Right hindlimb (tissue), 1 donor: ENCODE data around the gene GAPT.

Experiments
- DNase-seq: peaks from one replicate; pipeline ENCODE4 v3.0.0-alpha.2; 2018

GAPT gene

GRCh38 chr5:58462154-58462553 is 29.1 kb upstream of the GAPT start:
- DNase-seq = no peak

- DNase-seq = no peak
These were observed 28.5 kb upstream of the GAPT start for GRCh38 chr5:58462623-58463230.

DNA sequence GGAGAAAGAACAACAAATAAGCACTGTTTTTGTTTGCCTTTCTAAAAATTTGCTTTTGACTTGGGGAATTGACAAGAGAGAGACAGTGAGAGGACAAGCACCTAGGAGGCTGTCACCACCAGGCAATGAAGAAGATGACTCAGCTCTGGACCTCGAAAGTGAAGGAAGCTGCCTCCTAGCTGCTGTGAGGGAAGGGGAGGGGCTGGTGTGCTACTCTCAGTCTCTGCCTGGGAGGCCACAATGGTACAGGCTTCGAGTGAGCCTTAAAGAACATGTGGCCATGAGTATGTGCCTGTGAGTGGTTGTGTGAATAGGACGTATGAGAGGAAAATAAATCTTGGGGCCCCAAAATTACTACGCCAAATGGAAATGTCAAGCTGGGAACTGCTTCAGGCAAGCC is 24.3 kb upstream of the GAPT start:
- no peak for DNase-seq

DNA sequence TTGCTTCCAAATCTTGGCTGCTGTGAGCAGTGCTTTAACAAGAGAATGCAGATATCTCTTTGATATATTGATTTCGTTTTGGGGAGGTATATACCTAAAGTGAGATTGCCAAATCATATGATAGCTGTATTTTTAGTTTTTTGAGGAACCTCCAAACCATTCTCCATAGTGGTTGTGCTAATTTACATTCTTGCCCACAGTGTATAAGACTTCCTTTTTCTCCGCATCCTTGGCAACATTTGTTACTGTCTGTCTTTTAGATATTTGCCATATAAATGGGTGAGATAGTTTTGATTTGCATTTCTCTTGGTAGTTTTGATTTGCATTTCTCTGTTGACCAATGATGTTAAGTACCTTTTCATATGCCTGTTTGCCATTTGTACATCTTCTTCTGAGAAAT is 21.3 kb upstream of the GAPT start:
- DNase-seq = no peak

- no peak for DNase-seq
These were observed 15.8 kb upstream of the GAPT start for GRCh38 chr5:58475404-58475803.

DNA sequence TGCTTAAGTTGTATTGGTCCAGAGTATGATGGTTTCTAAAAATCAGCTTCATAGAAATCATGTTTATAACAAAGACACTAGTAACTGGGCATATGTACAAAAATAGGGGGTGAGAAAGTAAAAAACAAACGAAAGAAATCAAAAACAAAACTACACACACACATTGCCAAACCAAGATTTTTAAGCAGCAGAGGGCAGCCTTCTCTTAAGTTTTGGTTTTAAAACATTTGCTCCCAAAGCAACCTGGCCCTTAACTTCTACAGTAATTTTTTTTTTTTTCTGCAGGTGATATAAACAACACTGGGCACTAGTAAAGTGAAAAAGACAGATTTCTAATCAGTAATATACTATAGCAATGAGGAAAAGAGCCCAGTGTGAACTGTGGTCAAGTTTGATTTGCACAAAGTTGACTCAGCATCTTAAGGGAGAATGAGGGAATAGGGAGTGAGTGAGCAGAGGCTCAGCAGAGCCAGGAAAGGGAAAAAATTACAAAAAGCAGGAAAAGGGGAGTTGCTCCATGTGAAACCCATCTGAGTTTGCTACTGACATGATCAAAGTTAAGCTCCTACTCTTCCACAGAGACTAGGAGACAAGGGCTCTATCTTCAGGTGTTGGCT is 13.4 kb upstream of the GAPT start:
- DNase-seq = no peak

DNA sequence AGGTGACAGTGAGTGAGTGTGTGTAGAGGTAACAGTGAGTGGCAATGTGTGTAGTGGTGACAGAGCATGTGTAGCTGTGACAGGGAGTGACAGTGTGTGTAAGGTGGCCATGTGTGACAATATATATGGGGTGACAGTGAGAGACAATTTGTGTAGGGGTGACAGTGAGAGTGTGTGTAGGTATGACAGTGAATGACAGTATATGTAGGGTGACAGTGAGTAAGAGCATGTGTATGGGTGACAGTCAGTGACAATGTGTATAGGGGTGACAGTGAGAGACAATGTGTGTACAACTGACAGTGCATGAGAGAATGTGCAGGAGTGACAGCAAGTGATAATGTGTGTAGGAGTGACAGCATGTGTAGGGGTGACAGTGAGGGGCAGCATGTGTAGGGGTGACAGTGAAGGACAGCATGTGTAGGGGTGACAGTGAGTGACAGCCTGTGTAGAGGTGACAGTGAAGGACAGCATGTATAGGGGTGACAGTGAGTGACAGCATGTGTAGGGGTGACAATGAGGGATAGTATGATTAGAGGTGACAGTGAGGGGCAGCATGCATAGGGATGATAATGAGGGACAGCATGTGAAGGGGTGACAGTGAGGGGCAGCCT is 10.1 kb upstream of the GAPT start:
- no peak for DNase-seq

DNA sequence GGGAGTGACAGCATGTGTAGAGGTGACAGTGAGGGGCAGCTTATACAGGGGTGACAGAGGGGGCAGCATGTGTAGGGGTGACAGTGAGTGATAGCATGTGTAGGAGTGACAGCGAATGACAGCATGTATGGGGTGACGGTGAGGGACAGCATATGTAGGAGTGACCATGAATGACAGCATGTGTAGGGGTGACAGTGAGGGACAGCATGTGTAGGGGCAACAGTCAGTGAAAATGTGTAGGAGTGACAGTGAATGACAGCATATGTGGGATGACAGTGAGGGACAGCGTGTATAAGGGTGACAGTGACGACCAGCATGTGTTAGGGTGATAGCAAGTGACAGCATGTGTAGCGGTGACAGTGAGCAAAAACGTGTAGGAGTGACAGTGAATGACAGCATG is 9.4 kb upstream of the GAPT start:
- DNase-seq = no peak

GRCh38 chr5:58482536-58482935 is 8.7 kb upstream of the GAPT start:
- DNase-seq = no peak

DNA sequence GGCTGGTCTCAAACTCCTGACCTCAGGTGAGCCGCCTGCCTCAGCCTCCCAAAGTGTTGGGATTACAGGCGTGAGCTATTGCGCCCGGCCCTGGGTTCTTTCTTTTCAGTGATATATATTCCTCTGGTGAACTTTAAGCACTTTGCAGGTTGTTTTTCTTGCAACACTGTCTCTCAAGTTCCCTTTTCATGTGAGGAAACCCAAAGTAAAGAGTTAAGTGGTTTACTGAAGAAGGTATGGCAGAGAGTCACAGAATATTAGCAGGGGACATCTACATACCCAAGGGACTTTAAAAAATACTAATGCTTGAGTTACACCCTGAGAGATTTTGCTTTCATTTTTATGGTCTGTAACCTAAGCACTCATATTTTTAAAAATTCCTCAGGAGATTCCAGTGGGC is 6.7 kb upstream of the GAPT start:
- DNase-seq = no peak

- DNase-seq = no peak
These were observed 4.9 kb upstream of the GAPT start for GRCh38 chr5:58486290-58486689.

GRCh38 chr5:58490402-58491050 is 709 bp upstream of the GAPT start:
- DNase-seq = no peak

DNA sequence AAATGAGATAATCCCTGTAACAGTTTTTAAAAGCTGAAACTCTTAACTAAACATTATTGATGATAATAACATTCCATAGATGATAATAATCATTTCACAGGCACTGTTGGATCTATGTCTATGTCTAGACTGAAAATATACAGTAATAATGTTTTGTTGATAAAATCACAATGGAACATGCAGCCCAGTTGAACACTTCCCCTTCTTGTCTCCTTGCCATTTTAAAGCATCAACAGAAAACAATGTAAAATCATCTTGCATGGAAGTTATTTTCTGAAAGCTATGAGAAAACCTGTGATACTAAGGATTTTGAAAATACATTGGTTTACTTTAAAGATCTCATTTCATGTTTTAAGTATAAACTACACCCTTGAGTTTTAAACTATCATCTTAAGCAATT is 1.9 kb downstream of the GAPT start:
- no peak for DNase-seq

- no peak for DNase-seq
These were observed 5.3 kb downstream of the GAPT start for GRCh38 chr5:58496488-58496887.

- DNase-seq = no peak
These were observed 6.2 kb downstream of the GAPT start for GRCh38 chr5:58497386-58497785.

DNA sequence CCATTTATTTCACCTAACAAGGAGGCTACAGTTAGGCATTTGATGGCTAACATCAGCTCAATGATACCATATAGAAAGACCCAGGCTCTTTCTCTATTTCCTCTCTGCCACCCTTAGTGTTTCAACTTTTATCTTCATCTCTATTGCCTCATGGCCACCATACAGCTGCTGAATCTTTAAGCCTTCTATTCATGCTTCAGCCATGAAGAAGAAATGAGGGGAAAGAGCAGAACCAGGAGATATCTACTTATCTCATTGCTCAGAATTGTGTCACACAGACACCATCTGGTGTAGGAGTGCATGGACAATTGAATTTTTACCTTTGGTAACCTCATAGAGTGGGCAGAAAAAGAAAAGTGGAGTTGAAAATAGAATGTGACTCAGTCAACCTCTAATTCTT is 6.7 kb downstream of the GAPT start:
- DNase-seq = no peak

GRCh38 chr5:58498340-58498942 is 7.2 kb downstream of the GAPT start:
- DNase-seq = peak; percentile 41

DNA sequence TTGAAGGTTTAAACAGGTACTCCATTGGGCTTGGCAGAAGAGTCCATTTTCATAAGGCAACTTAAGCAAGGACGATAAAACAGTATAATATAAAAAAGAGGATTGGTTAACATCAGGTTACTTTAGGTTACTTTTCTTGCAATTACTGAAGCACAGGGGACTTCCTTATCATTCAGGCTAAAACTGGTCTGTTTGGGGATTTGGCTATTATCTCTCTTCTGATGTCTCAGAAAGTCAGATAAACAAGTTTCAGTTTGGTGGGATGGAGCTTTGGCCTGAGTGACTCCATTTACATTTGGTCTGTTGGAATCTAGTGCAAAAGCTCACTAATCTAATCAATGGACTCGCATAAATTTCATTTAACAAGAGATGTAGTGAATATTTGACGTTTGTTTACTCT is 8.0 kb downstream of the GAPT start:
- no peak for DNase-seq

DNA sequence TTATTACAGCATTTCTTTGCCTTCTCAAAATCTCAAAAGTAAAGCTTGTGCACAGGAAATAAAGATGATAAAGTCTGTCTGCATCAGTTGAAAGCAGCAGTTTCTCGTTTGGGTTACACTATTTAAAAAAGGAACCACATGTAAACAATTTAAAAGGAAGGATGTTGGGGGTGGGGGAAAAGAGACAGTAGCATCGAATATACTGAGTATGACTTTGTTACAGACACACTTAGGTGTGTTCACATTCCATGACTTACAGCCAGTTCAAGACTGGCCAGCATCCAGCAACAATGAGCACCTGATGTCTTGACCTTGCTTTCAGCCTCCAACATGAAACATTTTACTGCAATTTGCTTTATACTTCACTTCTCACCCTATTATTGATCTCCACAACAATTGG is 8.7 kb downstream of the GAPT start:
- DNase-seq = no peak

GRCh38 chr5:58501778-58502417 is 10.7 kb downstream of the GAPT start:
- DNase-seq = no peak

DNA sequence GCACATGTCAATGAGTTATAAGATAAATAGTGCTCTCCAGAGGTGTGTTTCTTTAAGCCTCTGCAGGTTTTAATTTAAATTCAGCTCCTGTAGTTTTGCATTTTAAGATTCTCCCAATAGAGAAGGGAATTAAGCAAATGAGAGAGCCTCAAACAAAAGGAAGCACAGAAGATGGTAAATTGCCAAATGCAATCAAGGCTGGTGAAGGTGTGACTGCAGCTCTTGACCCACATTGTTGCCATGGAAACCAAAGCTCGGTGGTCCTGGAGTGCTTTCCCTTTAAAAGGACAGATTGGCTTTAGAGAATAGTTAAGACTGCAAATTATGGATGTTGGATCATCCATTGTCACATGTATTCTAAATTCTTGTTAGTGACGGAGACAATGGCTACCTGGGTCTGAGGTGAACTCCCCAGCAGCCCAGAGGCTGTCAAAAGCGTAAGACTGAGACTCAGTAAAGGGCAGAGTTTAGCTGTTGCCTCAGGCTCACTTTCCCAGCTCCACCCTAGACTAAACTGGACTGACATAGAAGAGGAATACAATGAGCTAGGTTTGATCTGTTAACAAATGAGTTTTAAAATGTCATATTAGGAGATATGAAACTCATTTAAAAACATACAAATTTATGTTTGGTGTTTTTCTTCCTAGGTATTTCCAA is 12.3 kb downstream of the GAPT start:
- no peak for DNase-seq

- DNase-seq = no peak
These were observed 13.5 kb downstream of the GAPT start for GRCh38 chr5:58504766-58505165.

DNA sequence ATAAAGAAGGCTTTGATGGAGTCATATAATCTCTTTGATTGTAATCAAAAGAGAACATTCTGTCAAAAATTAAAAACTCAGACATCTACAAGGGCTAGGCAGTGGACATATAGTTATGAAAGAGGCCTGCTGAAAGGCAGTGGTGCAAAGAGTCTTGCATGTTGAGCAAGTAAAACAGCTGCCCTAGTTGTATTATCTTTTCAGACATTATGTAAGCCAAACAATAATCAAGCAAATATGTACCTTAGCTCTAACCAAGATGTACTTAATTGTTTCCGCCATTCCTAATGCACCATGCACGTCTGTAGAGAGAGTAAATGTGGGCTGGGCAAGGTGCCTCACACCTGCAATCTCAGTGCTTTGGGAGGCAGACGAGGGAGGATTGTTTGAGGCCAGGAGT is 14.3 kb downstream of the GAPT start:
- no peak for DNase-seq
